ENCODE results near the gene TCP1.
"Not testable (repeated sequence)": the region's sequence is repeated elsewhere in the genome, so short reads cannot be mapped to it uniquely, and the experiment has no call there.

The TCP1 gene

GRCh38 chr6:159753081-159753872, 36.1 kb downstream of the TCP1 start:
- no peaks in the 10 kb centered on the region for H3K27me3 Mint-ChIP-seq
- peaks cover 34 to 45% of the 10 kb centered on the region in 2 donors for H3K36me3 Mint-ChIP-seq
- no peak for ATAC-seq (replicated peaks)
- no peak for DNase-seq
- peaks cover 0 to 11% of the 10 kb centered on the region in 2 donors for H3K4me1 Mint-ChIP-seq
- no peak overlapping the region for H3K4me3 Mint-ChIP-seq
- H3K9me3 Mint-ChIP-seq = no peaks in the 10 kb centered on the region
- no peak overlapping the region for H3K27ac Mint-ChIP-seq

DNA sequence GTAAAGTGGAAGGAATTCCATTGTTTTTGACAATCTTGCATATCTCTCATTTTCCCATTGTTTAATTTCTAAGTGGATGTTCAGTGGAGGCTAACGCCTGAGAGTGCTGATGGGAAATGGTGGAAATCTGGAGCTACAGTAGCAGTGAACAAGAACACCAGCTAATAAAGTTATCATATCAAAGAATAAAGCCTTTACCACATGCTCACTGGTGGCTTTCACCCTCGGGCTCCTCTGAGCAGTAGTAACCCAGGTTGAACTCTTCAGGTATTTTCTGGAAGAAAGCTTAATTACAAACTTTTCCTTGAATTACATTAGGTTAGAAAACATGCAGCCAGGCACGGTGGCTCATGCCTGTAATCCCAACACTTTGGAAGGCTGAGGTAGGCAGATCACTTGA, 38.0 kb downstream of the TCP1 start:
- Mint-ChIP-seq H3K27me3 (no peaks in the 10 kb centered on the region), H3K9me3 (no peaks in the 10 kb centered on the region), H3K27ac (peak overlapping the region; percentile 20), H3K4me1 (peaks cover 0 to 5% of the 10 kb centered on the region in 2 donors), H3K36me3 (peaks cover 24 to 40% of the 10 kb centered on the region in 2 donors), H3K4me3 (no peak overlapping the region)
- no peak for DNase-seq
- ATAC-seq (replicated peaks) = no peak

- not testable (repeated sequence) for H3K4me1 Mint-ChIP-seq; ATAC-seq (replicated peaks); H3K9me3 Mint-ChIP-seq; H3K27ac Mint-ChIP-seq; H3K27me3 Mint-ChIP-seq; H3K4me3 Mint-ChIP-seq; DNase-seq
- peaks cover 31 to 44% of the 10 kb centered on the region in 2 donors for H3K36me3 Mint-ChIP-seq
These were observed 41.3 kb downstream of the TCP1 start for GRCh38 chr6:159748127-159748526.

DNA sequence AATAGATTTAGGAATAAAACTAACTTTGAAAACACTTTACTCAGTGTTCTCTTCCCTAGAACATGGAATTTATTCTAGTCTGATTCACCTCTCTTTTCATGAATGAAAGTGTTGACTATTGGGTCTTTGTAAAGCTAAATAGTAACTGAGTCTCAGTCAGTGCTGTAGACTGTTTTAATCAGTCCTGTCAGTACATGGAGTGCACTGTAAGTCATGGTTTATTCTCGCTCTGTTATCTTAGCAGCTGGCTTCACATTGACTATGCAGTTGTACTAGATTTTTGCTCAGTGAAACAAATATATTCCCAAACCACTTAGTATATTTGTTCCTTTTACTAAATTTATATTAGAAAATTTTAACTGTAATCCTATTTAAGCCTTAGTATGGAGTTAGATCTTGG, 42.6 kb downstream of the TCP1 start:
- Mint-ChIP-seq H3K4me3 (no peak overlapping the region), H3K4me1 (peaks cover 6 to 9% of the 10 kb centered on the region in 2 donors), H3K36me3 (peaks cover 29 to 41% of the 10 kb centered on the region in 2 donors), H3K27me3 (no peaks in the 10 kb centered on the region), H3K9me3 (no peaks in the 10 kb centered on the region), H3K27ac (no peak overlapping the region)
- no peak for DNase-seq
- no peak for ATAC-seq (replicated peaks)

- DNase-seq = no peak
- peak overlapping the region; percentile 42 for H3K27ac Mint-ChIP-seq
- ATAC-seq (replicated peaks) = no peak
- H3K36me3 Mint-ChIP-seq = peaks cover 25 to 45% of the 10 kb centered on the region in 2 donors
- H3K27me3 Mint-ChIP-seq = no peaks in the 10 kb centered on the region
- H3K4me3 Mint-ChIP-seq = no peak overlapping the region
- no peaks in the 10 kb centered on the region for H3K9me3 Mint-ChIP-seq
- peaks cover 6 to 9% of the 10 kb centered on the region in 2 donors for H3K4me1 Mint-ChIP-seq
These were observed 44.3 kb downstream of the TCP1 start for GRCh38 chr6:159745081-159745480.

DNA sequence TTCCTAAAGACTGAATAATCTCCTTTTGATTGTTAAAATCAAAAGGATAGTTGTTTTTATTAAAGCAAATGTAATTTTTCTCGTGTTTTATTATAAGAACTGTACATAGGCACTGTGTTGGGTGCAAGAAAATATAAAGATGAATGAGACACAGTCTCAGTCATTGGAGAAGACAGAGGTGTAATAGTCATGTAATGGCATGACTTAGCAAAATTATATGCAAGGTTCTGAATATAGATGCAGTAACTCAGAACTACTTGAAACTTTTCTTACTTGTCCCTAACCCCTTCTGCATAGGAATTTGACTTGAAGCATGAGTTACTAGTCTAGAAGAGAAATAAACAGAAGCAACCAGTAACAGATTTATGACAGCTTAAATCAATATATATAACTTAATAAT, 47.2 kb downstream of the TCP1 start:
- Mint-ChIP-seq H3K4me3 (no peak overlapping the region), H3K4me1 (peaks cover 9 to 19% of the 10 kb centered on the region in 2 donors), H3K27ac (no peak overlapping the region)

DNA sequence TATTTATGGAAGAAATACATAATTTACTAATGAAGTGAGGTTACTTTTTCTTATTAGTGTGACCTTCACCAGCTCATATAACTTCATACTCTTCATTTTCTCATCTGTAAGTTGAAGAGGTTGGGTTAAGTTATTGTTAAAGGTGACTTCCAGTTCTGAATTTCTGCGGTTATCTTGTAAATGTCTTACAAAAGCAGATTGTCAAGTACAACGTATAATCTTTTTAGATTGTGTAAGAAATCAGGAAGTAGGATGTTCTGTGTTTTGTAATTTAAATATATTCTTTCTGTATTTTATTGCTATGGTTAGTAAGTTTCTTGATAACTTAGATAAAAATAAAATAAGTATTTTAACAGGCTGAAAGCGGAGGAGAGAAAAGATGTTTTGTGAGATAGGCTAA, 50.1 kb downstream of the TCP1 start:
- Mint-ChIP-seq H3K27ac (no peak overlapping the region), H3K27me3 (no peaks in the 10 kb centered on the region), H3K9me3 (no peaks in the 10 kb centered on the region), H3K4me1 (peaks cover 8 to 10% of the 10 kb centered on the region in 2 donors), H3K36me3 (peaks cover 2 to 18% of the 10 kb centered on the region in 2 donors), H3K4me3 (no peak overlapping the region)
- DNase-seq = no peak
- ATAC-seq (replicated peaks) = no peak

More for the DNA sequence above, 47.2 kb downstream of the TCP1 start:
- Mint-ChIP-seq H3K36me3 (peaks cover 18 to 37% of the 10 kb centered on the region in 2 donors), H3K9me3 (no peaks in the 10 kb centered on the region), H3K27me3 (no peaks in the 10 kb centered on the region)
- ATAC-seq (replicated peaks) (no peak), DNase-seq (no peak)

DNA sequence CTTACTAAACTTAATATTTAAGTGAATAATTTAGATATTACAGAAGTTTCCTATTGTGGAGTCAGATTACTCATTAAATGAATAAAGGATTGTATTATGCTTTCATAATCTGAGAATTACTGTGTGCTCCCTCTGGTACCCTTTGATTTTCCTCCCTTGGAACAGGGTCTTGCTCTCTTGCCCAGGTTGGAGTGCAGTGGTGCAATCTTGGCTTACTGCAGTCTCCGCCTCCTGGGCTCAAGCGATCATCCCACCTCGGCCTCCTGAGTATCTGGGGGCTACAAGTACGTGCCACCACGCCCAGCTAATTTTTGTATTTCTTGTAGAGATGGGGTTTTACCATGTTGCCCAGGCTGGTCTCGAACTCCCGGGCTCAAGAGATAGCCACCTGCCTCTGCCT, 52.5 kb downstream of the TCP1 start:
- no peaks in the 10 kb centered on the region for H3K27me3 Mint-ChIP-seq
- H3K27ac Mint-ChIP-seq = no peak overlapping the region
- no peak for DNase-seq
- peaks cover 4 to 18% of the 10 kb centered on the region in 2 donors for H3K36me3 Mint-ChIP-seq
- H3K4me1 Mint-ChIP-seq = peaks cover 12 to 24% of the 10 kb centered on the region in 2 donors
- H3K4me3 Mint-ChIP-seq = no peak overlapping the region
- no peak for ATAC-seq (replicated peaks)
- no peaks in the 10 kb centered on the region for H3K9me3 Mint-ChIP-seq

DNA sequence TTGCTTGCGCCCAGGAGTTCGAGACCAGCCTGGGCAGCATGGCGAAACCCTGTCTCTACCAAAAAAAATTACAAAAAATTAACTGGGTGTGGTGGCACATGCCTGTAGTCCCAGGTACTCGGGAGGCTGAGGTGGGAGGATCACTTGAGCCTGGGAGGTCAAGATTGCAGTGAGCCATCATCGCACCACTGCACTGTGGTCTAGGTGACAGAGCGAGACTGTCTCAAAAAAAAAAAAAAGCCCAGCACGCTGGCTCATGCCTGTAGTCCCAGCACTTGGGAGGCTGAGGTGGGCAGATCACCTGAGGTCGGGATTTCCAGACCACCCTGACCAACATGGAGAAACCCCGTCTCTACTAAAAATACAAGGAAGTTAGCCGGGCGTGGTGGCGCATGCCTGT, 56.0 kb downstream of the TCP1 start:
- H3K27me3 Mint-ChIP-seq; ATAC-seq (replicated peaks); DNase-seq; H3K9me3 Mint-ChIP-seq; H3K4me3 Mint-ChIP-seq; H3K36me3 Mint-ChIP-seq: not testable (repeated sequence)
- Mint-ChIP-seq H3K4me1 (peaks cover 20 to 54% of the 10 kb centered on the region in 2 donors), H3K27ac (peak overlapping the region; percentile 76)

GRCh38 chr6:159732550-159732949, 56.9 kb downstream of the TCP1 start:
- ATAC-seq (replicated peaks); DNase-seq; H3K27ac Mint-ChIP-seq; H3K4me3 Mint-ChIP-seq; H3K9me3 Mint-ChIP-seq; H3K36me3 Mint-ChIP-seq; H3K27me3 Mint-ChIP-seq: not testable (repeated sequence)
- peaks cover 17 to 46% of the 10 kb centered on the region in 2 donors for H3K4me1 Mint-ChIP-seq

- ATAC-seq (replicated peaks) (no peak), DNase-seq (no peak)
- no peaks in the 10 kb centered on the region for H3K27me3 Mint-ChIP-seq
- H3K36me3 Mint-ChIP-seq = peaks cover 10 to 19% of the 10 kb centered on the region in 2 donors
- peaks cover 23 to 52% of the 10 kb centered on the region in 2 donors for H3K4me1 Mint-ChIP-seq
- H3K9me3 Mint-ChIP-seq = no peaks in the 10 kb centered on the region
- peak overlapping the region; percentile 20 for H3K27ac Mint-ChIP-seq
- peak overlapping the region; percentile 43 to 82 for H3K4me3 Mint-ChIP-seq
These were observed 59.1 kb downstream of the TCP1 start for GRCh38 chr6:159730332-159730676.

GRCh38 chr6:159729598-159730331, 59.6 kb downstream of the TCP1 start:
- no peak for ATAC-seq (replicated peaks)
- H3K27me3 Mint-ChIP-seq = no peaks in the 10 kb centered on the region
- H3K27ac Mint-ChIP-seq = peak overlapping the region; percentile 20
- peak overlapping the region; percentile 82 to 99 for H3K4me3 Mint-ChIP-seq
- DNase-seq = no peak
- no peaks in the 10 kb centered on the region for H3K9me3 Mint-ChIP-seq
- H3K36me3 Mint-ChIP-seq = peaks cover 10 to 19% of the 10 kb centered on the region in 2 donors
- H3K4me1 Mint-ChIP-seq = peaks cover 23 to 52% of the 10 kb centered on the region in 2 donors

- Mint-ChIP-seq H3K36me3 (peaks cover 10 to 19% of the 10 kb centered on the region in 2 donors), H3K9me3 (no peaks in the 10 kb centered on the region), H3K27ac (peak overlapping the region; percentile 95), H3K4me1 (peaks cover 25 to 48% of the 10 kb centered on the region in 2 donors), H3K4me3 (peak overlapping the region; percentile 82 to 99), H3K27me3 (no peaks in the 10 kb centered on the region)
- DNase-seq (no peak), ATAC-seq (replicated peaks) (no peak)
These were observed 60.9 kb downstream of the TCP1 start for GRCh38 chr6:159728531-159728964.
